Measurements from ENCODE around the gene RSPO3.
"Not testable (repeated sequence)": the region's sequence is repeated elsewhere in the genome, so short reads cannot be mapped to it uniquely, and the experiment has no call there.

Gene RSPO3, protein sequence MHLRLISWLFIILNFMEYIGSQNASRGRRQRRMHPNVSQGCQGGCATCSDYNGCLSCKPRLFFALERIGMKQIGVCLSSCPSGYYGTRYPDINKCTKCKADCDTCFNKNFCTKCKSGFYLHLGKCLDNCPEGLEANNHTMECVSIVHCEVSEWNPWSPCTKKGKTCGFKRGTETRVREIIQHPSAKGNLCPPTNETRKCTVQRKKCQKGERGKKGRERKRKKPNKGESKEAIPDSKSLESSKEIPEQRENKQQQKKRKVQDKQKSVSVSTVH

DNA sequence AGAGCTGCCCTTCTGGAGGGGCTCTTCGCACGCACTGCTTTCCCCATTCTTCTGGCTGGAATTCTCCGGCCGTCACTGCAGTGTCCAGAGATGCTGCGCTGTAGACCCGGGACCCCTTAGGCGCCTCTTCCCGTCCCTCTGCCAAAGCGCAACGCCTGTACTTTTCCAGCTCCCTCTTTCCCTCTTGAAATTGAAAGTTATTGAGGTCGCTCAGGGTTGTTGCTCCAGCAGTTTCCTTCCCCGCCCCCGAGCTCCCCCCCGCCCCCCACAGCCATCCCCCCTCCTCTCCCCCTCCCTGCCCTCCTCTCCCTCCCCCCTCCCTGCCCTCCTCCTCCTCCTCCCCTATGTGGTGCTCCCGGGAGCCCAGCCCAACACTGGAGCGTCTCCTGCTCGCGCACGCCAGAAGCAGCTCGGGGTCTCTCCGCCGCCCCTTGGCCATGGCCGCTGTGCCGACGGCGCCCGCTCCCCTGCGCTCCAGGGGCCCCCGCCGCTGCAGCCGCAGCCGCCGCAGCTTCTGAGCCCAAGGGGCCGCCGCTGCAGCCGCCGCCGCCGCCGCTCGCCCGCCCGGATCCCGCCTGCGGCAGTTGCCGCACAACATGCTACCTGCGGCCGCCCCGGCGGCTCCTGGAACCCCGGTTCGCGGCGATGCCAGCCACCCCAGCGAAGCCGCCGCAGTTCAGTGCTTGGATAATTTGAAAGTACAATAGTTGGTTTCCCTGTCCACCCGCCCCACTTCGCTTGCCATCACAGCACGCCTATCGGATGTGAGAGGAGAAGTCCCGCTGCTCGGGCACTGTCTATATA lies at the start of gene RSPO3:
Gene RSPO3 (plus strand): TSS at position 374 of the 804 bp plus-strand sequence. CDS start 522 bp downstream, outside the sequence.
- DNase-seq: no peak

DNA sequence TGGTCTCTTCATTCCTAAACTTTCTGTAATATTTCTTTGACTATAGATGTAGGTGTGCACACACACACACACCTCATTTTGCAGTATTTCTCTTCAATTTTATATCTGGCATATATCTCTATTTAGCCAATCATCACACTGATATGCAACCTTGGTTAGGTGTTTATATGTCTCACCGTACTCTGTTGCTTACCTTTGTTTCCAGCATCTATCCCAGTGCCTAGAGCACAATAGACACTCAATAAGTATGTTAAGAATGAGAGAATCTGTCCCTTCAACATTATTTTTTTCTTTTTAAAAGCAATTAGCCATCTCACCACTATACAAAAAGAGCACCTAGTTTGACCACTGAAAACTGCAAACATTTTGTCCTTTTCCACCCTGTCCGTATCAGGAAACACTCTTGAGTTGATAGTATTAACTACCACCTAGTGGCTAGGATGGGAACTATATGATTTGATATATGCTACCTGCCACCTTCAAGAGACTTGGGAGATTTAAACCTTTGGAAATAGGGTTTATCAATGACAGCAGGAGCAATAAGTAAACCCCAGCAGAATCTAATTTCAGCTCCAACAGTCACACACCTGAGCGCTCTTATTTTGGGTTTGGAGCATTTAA lies 48.7 kb upstream of the RSPO3 start:
- DNase-seq: no peak

DNA sequence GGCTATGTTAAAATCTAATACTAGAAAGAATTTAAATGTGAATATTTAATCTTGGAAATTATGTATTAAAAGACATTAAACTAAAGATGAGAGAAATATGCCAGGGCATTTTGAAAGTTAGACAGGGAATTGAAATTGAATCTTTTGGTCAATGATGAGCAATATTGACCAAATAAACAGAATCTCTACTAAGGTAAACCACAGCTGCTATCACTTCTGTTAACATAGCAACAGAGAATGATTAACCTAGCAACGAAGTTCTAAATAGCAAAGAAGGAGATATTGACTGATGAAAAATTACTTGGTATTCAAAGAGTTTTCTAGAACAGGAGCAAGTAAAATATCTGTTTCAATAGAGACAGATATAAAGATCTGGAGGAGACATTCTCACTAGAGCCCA lies 45.2 kb upstream of the RSPO3 start:
- DNase-seq: no peak

DNA sequence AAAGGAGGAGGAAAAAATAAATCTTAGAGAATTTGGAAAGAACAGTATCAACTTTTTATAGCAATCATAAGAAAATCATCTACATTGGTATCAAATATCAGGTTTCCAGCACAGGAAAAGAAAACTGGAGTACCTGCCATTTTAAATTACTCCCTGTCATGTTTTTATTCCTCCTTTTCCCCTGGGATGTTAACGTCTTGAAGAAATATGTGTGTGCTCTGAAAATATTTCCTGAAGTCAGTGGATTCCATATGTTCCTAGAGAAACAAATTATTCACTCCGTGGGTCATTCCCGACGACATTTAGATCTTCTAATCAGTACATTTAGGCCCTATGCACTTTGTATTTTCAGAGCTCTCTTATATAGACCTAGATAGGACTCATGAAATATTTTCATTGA lies 42.0 kb upstream of the RSPO3 start:
- DNase-seq: no peak

DNA sequence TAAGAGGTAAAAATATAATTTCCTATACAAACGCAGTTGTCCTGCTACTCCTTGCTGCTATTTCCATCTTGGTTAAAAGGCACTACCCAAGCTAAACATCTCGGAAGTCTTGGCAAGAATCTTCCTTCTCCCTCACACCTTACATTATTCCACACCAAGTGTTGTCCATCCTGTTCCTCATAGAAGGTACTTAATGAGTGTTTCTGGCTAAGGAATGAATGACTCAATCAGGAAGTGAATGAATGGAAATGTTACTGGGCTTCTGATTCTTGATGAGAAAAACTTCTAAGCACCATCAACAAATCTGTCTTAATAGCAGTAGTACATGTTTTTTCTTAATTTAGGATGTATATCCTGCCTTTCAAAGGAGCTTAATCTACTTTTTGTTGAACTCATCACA lies 40.6 kb upstream of the RSPO3 start:
- no peak for DNase-seq

DNA sequence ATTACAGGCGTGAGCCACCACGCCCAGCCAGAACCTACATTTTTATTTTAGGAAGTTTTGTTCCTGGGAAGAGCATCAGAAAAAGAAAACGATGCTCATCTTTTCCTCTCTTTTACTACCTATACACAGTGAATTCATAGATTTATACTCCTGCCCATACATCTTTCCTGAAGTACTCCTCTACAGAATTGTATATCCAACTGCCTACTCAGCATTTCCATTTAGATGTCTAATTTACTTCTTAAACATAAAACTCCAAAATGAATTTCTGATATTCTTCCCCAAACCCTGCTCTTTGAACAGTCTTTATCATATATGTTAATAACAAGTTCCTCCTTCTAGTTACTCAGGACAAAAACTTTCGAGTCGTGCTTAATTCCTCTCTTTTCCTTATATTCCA lies 39.8 kb upstream of the RSPO3 start:
- no peak for DNase-seq

DNA sequence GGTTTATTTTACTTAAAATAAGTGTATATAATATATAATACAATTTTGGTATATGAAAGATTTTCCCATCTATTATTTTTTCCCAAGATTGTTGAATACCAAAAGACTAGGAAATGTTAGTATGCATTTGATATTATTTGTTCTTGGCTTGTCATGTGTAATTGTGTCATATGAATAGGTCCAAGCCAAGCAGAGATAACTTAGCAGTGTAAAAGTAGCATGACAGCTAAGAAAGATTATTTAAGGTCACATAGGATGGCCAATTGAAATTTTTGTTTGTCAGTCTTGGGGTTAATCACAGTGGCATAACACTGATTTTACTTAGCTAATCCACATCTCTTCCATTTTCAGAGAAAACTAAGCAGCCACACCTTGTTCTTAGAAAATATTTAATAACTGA lies 38.8 kb upstream of the RSPO3 start:
- DNase-seq: no peak

DNA sequence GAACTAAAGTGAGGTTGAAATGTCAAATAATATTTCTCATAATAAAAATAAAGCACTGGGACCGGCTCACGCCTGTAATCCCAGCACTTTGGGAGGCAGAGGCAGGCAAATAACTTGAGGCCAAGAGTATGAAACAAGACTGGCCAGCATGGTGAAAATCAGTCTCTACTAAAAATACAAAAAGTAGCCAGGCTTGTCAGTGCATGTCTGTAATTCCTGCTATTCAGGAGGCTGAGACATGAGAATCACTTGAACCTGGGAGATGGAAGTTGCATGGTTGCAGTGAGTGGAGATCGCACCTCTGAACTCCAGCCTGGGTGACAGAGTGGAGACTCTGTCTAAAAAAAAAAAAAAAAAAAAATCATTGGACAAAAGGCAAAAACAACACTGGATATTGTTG lies 38.4 kb upstream of the RSPO3 start:
- DNase-seq: no peak

DNA sequence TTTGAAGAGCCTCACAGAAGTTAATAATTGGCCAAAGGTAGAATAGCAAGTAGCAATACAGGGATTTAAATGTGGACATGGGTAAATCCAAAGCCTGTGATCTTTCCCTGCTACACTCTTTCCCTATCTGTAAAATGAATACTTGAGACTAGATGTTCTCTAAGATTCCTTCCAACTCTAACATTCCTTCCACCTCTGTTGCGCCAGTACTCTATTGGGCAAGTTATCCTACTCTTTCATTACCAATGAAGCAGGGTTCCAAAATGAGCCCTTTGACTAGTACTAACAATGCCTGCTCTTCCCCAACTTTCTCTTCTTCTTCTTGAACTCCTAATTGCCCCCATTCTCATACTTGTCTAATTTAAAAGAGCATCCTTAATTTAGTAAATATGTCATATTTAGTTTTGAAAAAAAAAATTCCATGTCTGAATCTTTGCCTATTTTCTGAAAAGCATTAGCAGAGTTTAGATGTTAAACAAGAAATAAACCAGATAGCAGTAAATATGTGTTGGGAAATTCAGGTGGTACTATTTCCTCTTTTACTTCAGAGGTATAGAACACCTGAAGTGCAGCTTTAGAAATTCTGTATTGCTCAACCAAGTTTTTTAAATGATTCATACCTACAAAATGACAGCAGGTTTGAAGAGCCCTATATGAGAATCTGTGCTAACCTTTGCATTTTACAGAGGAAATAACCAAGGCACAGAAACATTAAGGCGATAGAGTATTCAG lies 35.1 kb upstream of the RSPO3 start:
- DNase-seq: no peak

DNA sequence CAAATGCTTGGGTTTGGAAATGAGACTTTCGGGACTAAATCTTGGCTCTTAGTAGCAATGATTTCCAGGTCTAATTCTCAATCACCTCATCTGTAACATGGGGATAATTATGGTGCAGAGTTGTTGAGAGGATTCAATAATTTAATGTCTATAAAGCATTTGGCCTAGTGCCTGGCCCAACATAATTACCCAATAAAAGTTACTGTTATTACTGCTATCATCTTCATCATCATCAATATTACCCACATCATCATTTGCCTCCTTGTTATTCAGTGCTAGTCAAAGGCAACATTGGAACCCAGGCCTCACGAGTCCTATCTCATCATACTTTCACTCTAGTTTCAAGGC lies 34.5 kb upstream of the RSPO3 start:
- DNase-seq: no peak

DNA sequence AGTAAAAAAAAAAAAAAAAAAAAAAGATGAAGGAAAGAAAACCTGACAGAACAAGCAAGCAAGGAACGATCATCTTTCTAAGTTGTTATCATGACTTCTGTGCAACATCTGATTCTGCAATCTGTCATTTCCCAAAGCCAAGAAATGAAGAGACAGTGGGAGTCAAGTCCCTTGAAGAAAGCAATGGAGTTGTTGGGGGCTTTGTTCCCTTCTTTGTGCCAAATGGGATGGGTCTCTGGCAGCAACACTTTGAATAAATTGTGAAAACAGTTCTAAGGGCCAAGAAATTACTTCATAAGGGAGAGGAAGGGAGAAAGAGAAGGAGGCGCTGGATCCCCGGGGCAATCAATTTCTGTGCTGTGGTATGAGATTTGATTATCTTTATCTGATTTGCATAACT lies 33.3 kb upstream of the RSPO3 start:
- DNase-seq: no peak

DNA sequence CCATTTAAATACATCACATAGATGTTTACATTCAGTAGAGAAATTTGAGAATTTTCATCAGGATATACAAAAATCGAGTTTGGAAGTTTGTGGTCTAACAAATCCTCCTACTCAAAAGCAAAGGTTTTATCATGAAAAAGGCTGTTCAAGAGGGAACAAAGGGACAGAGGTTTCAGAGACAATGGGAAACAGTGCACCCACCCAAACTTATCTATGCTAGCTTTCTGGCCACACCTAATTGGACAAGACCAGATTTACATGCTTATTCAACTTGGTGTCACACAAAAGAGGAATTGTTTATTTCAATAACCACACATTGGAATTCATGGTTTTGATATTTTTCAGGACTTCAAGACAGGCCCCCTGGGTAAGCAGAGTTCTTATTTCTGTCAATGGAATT lies 28.4 kb upstream of the RSPO3 start:
- no peak for DNase-seq

DNA sequence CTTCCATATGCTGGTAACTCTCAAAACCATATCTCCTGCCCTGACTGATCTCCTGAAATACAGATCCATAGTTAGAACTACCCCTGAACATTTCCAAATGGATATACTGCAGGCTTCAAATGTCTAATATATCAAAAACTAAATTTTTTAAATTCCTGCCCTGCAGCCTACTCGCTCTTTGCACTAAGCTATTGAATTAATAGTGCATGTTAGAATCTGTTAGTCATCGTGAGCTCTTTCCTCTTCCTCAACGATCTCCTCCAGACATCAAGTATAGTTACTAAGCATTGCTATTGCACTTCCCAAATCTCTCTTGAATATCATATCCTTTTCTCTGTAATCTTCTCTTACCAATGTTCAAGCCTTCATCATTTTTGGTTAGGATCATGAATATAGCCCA lies 26.0 kb upstream of the RSPO3 start:
- no peak for DNase-seq

DNA sequence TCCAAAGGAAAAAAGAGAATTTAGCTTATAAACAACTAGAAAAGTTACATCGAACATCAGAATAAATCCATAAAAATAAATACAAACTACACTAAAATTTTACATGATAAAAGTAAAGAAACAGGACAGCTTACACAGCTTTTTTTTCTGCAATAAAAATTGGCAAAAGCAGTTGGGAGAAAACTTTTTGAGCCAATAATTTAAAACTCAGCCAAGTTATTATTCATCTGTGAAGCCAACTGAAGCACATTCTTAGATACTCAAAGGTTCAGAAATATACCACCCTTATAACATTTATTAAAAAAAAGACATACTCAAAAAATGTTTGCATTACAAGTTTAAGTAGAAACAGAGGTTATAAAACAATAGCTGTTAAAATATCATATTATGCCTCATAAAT lies 23.7 kb upstream of the RSPO3 start:
- DNase-seq: no peak

DNA sequence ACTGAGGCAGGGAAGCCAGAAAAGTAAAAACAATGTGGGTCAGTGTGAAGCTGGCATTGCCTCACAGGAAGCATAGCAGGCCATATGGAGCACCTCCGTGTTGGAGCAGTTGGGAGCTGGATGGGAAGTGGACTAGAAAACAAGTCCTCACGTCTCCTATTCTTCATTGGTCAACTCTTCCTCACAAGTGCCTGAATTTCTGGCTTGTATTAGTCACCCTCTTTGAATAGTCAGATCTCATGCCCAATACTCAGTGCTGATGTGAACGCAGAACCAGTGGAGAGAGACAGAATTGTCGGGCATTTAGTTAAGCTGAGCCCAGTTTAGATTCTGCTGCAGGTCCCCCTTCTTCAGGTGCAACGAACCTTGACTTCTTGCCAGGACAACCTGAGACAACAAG lies 22.3 kb upstream of the RSPO3 start:
- no peak for DNase-seq

DNA sequence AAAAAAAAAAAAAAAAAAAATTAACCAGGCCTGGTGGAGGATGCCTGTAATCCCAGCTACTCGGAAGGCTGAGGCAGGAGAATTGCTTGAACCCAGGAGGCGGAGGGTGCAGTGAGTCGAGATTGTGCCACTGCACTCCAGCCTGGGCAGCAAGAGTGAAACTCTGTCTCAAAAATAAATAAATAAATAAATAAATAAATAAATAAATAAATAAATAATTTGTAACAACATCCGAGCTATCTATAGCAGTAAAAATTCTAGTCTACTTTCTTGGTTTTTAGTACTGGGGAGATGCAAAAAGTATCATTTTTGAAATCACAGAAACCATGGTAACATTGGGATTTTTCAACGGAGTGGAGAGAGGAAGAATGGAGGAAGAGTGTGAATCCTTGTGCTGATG lies 21.0 kb upstream of the RSPO3 start:
- DNase-seq: not testable (repeated sequence)

DNA sequence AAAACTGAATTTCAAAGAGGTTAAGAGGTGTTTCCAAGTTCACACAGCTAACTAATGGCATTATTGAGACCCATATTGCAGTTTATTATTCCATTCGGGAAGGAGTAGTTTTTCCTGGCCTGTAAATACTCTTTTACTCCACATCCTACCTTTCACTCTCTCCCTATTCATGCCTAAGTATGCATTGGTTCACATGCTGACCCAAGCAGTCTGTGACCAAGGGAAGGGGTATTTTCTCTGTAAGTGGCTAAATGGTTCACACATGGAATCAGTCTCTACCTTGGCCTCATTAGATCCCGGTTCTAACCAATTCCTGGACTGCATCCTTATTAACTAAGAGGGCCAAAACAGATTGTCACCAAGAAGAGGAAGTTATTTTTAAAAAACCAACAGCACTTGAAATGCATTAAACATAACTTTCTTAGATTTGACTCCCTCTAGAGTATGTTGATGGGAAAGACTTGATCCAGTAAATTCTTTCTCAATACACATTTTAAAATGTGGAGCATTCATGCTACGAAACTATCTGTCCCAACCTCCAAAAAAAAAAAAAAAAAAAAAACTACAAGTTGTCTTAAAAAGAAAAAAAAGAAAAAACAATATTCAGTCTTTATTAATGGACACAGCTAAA lies 17.8 kb upstream of the RSPO3 start:
- no peak for DNase-seq

DNA sequence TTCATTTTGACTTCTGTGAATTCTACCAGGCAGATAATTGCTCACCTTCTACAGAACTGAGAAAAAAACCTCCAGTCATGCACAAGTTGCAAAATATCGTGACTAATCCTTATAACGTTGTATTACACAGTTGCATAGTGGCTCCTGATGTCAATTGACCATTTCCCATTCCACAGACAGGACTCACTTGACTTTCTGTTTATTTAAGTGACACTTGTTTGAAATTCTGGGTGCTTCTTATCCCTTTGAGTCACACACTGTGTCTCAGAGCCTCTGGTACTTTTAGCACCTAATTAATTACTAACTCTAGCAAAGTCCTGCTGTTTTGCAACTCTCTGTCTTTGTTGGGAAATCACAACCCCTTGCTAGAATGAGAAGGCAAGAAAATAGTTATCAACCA lies 16.2 kb upstream of the RSPO3 start:
- DNase-seq: no peak

DNA sequence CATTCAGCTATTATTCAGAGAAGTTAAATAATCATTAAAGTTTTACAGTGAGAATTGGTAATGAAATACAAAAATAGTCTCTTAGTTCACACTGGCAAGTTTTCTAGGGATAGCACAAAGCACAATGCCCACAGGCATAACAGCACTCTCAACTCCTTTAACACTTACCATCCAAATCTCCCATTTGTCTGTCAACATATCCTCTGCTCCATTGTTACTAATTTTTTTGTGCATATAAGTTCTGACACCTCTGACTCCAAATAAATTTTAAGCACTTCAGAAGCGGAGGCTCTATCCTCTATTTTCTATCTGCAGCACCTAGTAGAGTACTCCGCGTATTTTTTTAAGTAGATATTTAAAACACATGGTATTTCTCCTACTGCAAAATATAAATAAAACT lies 15.6 kb upstream of the RSPO3 start:
- no peak for DNase-seq

DNA sequence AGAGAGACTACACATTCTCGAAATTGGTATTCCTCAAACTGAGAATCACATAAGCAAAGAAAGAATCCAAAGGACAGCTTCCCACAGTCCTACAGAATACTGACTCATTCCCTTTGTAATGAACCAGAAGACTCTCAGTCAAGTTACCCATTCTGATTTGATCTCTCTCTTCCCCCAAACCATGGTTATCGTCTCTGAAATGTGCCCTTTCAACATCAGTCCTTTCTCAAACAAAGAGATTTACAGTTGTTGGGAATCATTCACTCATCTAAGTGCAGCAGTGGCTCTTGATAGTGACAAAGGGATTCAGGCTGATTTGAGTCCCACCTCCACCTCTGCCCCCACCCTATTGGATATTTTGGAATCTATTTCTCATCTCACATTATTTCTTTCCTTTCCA lies 15.0 kb upstream of the RSPO3 start:
- DNase-seq: no peak

DNA sequence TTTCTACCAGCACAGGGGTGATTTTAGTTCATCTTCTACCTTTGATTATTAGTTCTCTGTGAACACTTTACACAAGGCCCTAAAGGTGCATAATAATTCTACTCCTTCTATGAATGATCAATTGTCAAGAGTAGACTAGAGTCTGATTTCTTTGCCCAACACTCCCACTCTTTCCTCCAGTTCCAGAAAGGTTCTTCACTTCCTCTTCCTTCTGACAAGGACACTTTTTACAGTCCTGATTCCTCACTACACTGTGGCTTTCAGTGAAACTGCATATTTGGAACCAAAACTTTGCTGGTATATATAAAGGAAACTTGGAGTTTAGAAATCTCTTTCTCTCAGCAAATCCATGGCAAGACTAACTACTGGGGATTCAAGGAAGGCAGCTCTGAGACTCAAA lies 10.6 kb upstream of the RSPO3 start:
- no peak for DNase-seq

DNA sequence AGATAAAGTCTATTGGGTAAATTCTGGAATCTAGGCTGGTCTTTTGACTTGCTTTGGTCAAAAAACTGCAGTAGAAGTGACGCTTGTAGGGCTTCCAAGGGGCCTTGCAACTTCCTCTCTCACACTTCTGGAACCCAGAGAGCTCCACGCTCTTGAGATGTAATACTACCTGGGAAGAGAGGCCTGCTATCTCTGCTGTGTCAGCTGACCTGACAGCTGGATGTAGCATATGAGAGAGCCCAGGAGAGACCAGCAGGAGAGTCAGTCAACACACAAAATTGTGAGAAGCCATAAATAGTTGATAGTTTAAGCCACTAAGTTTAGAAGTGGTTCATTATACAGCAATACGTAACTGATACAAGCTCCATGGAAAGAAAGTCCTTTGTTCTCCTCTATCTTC lies 7.8 kb upstream of the RSPO3 start:
- DNase-seq: no peak

DNA sequence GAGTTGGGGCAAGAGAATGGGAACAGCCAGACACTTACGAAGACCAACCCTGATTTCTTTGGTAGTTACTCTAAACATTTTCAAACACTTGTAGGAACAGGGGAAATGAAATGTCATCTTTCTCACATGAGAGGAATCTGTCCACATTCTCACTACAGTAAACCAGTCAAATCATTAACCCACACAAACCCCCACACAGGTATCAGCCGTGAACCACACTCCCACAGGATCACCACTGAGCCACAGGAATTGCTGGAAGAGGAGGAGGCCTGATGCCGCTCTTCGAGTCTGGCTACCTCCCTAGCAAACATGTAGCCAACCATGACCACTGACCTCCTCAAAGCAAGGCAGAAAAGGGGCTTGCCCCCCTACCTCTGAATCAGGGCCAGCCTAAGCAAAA lies 6.9 kb upstream of the RSPO3 start:
- DNase-seq: no peak
